Spleen (tissue), 11 donors: ENCODE measurements around the gene XDH. TPM values are rescaled to one million over a fixed set of nuclear protein-coding genes. Genes with fewer than 3 reads are reported as not detected.

Source experiments
- DNase-seq: peaks from one replicate; pipeline ENCODE4 v3.0.0-alpha.2; 2020
- H3K27ac ChIP-seq, 8 donors: fragments of 200-600 bp; sonication (generic) in 7 of 8; 1 replicate in 4 of 8; 2 replicates in 4 of 8; pipeline versions ENCODE4 v1.5.0 to v1.8.0; 2016 to 2021; ENCODE audit warnings: inconsistent platforms in 4 of 8, mild to moderate bottlenecking in 4 of 8, moderate library complexity in 1 of 8
- H3K27me3 ChIP-seq, 7 donors: fragments of 200-600 bp; sonication (generic) in 6 of 7; replicated peaks in 1 of 7; 1 replicate in 4 of 7; 2 replicates in 3 of 7; pipeline versions ENCODE4 v1.5.0 to v1.8.0; 2016 to 2021; ENCODE audit warnings: inconsistent platforms in 3 of 7, mild to moderate bottlenecking in 1 of 7
- H3K36me3 ChIP-seq, 6 donors: fragments of 200-600 bp; sonication (generic) in 5 of 6; 1 replicate in 4 of 6; 2 replicates in 2 of 6; pipeline versions ENCODE4 v1.5.0 to v1.8.0; 2016 to 2021; ENCODE audit warnings: inconsistent platforms in 2 of 6
- H3K4me1 ChIP-seq, 6 donors: fragments of 200-600 bp; sonication (generic) in 5 of 6; 1 replicate in 3 of 6; 2 replicates in 3 of 6; pipeline versions ENCODE4 v1.5.0 to v1.8.0; 2016 to 2021; ENCODE audit warnings: inconsistent platforms in 3 of 6
- H3K4me3 ChIP-seq, 8 donors: fragments of 200-600 bp; sonication (generic) in 7 of 8; 1 replicate in 4 of 8; 2 replicates in 4 of 8; pipeline versions ENCODE4 v1.5.0 to v1.8.0; 2016 to 2021; ENCODE audit warnings: inconsistent platforms in 4 of 8, mild to moderate bottlenecking in 4 of 8, moderate library complexity in 2 of 8
- H3K9me3 ChIP-seq, 8 donors: fragments of 200-600 bp; sonication (generic) in 7 of 8; 1 replicate in 4 of 8; 2 replicates in 4 of 8; pipeline versions ENCODE4 v1.5.0 to v1.8.0; 2016 to 2021; ENCODE audit warnings: inconsistent platforms in 4 of 8
- POLR2A ChIP-seq, 3 donors: fragments of 450-650 bp; IDR thresholded peaks; one replicate each; pipeline ENCODE4 v1.5.1; 2017; ENCODE audit warnings: antibody characterized with exemption in 3 of 3, mild to moderate bottlenecking in 1 of 3
- POLR2AphosphoS5 ChIP-seq, 3 donors: sonication (generic); formaldehyde crosslinking; IDR thresholded peaks; one replicate each; pipeline ENCODE4 v1.5.1; 2017; ENCODE audit warnings: antibody characterized with exemption in 3 of 3
- WGBS, 5 donors: extraction: QIAGEN DNeasy Blood & Tissue Kit in 3 of 5; methylation state at CpG; one replicate each; pipeline versions ENCODE4 v1.1.5 to v1.1.7; 2013 to 2018; 5-methylcytosine and 5-hydroxymethylcytosine counted together
- intact Hi-C: fragments of 100-400 bp; cut with DNase I; formaldehyde crosslinking; loops from one replicate; pipeline ENCODE4 v1.15.0; 2023; ENCODE audit warnings: low total_unique reads
- polyA plus RNA-seq, 3 donors: library from polyadenylated mRNA; stranded (reverse); fragments of 200-250 nt; gene quantifications; one replicate each; pipeline ENCODE4 v1.2.1, GENCODE V29; 2013
- total RNA-seq, 7 donors: library from RNA; depleted of rRNA in 3 of 7; stranded (reverse); fragments of >200 nt in 3 of 7; fragmentation: NEBNext Ultra II Directional in 4 of 7; extraction: Animal tissue kit (Norgen Biotek cat#: 25700) in 4 of 7; gene quantifications; one replicate each; pipeline versions ENCODE4 v1.1.0 to v1.2.1, GENCODE V29; 2016 to 2021
- TF ChIP-seq, protein P1 (sequence below), 11 experiments: fragments of 200-600 bp in 7 of 11; fragments of 450-650 bp in 4 of 11; sonication (generic) in 4 of 11; IDR thresholded peaks in 8 of 11; conservative IDR thresholded peaks in 3 of 11; 1 replicate in 7 of 11; 2 replicates in 4 of 11; pipeline versions ENCODE4 v1.4.0 to v1.8.0; 2016 to 2021; ENCODE audit warnings: antibody characterized with exemption in 11 of 11, inconsistent platforms in 4 of 11, mild to moderate bottlenecking in 1 of 11
- donor health status: healthy with polysubstance abuse.
- donor health status: DM: no; HTN: no; CAD: no; lungs with moderate emphysema.
- donor health status: DM: no; HTN: no; CAD: no.
- donor health status: Bipolar disorder and iron deficiency.
- donor health status: healthy.
- donor health status: DM: no; HTN: no; CAD: no.
- donor health status: DM: yes; HTN: yes; CAD: no.

The XDH gene
- total and polyA plus RNA-seq, 10 donors = 0.02 TPM; not detected in 9

DNA sequence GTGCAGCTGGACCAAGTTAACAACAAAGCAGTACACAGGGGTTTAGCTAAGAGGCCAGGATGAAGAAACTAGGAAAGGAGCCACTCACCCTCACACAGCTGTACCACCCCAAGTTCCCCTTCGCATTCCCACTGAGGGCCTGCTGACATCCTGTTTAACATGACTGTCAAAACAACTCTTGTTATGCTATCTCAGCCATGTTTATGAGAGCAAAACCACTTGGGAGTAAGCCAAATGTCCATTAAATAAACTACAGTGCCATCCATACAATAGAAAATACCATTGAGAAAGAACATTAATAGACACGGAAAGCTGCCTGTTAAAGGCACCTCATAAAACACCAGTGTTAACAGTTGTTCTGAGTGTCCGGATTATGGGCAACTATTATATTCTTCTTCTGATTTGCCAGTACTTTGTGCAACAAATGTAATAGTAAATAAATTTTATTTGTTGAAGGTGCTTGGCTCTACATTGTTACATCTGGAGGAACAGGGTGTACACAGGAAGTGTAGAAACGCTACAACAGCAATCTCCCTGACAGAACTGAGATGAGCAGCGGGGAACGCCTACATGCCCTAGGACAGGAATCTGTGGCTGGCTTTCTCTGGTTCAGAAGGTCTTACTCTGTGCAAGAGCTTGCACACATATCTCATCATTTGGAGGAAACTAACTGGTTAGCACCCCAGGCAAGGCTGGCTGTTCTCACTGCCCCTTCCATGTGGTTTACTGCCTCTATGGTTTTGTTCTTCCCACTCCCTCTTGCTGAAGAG is 95.0 kb downstream of the XDH start:
- 21 to 34% (median 30%) methylated on average over 6 of the region's 6 CpGs for WGBS, 5 donors
- Histone ChIP-seq H3K4me3 (peak overlapping the region in 1 of 8 donors; percentile 32), H3K27me3 (no peaks in the 10 kb centered on the region), H3K27ac (peak overlapping the region; percentile 35 to 89 (median 73)), H3K4me1 (peaks cover 19 to 64% (median 41%) of the 10 kb centered on the region in 6 donors), H3K9me3 (no peaks in the 10 kb centered on the region), H3K36me3 (no peaks in the 10 kb centered on the region)
- intact Hi-C loops = loop anchor here (10.0 kb wide), 1 partner anchor 85 kb away; the partner anchor contains the start of gene EHD3
- DNase-seq = no peak
- TF ChIP-seq POLR2AphosphoS5 (IDR thresholded peaks at IDR 0.05) = peak in 1 of 3 donors; percentile 52
- TF ChIP-seq, protein P1, sequence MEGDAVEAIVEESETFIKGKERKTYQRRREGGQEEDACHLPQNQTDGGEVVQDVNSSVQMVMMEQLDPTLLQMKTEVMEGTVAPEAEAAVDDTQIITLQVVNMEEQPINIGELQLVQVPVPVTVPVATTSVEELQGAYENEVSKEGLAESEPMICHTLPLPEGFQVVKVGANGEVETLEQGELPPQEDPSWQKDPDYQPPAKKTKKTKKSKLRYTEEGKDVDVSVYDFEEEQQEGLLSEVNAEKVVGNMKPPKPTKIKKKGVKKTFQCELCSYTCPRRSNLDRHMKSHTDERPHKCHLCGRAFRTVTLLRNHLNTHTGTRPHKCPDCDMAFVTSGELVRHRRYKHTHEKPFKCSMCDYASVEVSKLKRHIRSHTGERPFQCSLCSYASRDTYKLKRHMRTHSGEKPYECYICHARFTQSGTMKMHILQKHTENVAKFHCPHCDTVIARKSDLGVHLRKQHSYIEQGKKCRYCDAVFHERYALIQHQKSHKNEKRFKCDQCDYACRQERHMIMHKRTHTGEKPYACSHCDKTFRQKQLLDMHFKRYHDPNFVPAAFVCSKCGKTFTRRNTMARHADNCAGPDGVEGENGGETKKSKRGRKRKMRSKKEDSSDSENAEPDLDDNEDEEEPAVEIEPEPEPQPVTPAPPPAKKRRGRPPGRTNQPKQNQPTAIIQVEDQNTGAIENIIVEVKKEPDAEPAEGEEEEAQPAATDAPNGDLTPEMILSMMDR (IDR thresholded peaks at IDR 0.05 in 8 of 11, conservative IDR thresholded peaks at IDR 0.05 in 3 of 11) = no peak
- TF ChIP-seq POLR2A (IDR thresholded peaks at IDR 0.05) = no peak

DNA sequence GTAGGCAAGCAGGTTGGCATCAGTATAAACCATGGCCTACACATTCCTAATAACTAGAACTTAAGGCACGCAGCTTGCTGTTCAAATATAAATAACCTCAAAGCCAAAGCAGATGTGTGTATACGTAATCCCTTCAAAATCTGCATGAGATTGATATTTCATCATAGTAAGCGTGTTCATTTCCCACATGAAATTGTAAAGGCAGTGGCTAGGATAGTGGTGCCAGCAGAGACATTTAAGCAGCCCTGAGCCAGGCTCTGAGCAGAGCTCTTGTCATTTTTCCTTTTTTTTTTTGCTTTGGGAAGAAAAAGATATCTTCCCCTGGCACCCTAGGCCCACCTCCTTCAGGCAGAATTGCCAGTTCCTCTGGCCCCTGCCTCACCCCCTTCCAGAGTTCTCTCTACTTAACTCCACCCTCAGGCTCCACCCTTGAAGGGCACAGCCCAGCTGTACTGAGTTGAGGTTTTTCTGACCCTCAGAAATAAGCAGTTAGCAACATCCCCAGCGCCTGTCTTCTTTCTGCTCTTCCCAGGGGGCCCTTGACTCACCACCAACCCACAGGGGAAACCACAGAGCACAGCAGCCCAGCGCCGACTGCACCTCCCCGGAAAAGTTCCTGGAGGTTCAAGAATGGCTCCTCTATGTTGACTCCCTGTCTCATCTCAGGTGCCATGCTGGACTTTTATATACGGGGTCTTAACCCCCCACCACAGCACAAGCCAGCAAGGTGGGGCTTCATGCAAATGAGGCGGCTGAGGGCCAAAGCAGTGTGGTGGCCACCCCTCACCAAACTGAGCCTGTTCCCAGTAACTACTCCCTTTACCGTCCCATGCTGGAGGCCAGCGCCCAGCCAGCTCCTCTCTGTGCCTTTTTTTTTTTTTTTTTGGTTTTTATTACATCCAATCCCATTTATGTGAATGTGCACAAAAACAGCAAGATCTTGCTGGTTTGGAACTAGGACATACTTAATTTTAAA is 95.9 kb downstream of the XDH start:
- Histone ChIP-seq H3K4me1 (peaks cover 14 to 54% (median 33%) of the 10 kb centered on the region in 6 donors), H3K9me3 (no peaks in the 10 kb centered on the region), H3K27ac (peak overlapping the region; percentile 35 to 89 (median 73)), H3K36me3 (no peaks in the 10 kb centered on the region), H3K4me3 (peak overlapping the region in 1 of 8 donors; percentile 32), H3K27me3 (no peaks in the 10 kb centered on the region)
- 32 to 55% (median 42%) methylated on average over 11 of the region's 11 CpGs for WGBS, 5 donors
- DNase-seq = peak; percentile 79
- intact Hi-C loops = loop anchor here (10.0 kb wide), 1 partner anchor 84 kb away; the partner anchor contains the start of gene EHD3
- no peak for TF ChIP-seq POLR2A (IDR thresholded peaks at IDR 0.05)
- TF ChIP-seq, protein P1 (IDR thresholded peaks at IDR 0.05 in 8 of 11, conservative IDR thresholded peaks at IDR 0.05 in 3 of 11) = no peak
- peak in 2 of 3 donors; percentile 28 to 57 for TF ChIP-seq POLR2AphosphoS5 (IDR thresholded peaks at IDR 0.05)

DNA sequence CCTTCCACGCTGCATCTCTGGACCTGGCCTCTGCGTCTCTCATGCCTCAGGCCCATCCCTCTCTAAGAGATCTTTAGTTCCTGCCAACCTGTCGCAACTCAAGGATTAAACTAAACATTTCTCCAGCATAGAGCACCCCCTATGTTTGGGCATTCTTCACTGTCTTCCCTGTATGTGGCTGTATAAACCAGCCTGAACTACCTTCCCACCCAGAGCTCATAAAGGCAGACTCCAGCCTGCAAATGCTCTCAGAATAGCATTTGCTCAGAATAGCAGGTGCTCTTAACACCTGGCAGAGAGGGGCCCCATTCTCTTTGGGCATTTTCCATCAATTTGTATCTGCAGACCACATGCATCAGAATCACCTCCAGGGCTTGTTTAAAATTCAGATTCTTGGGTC is 97.1 kb downstream of the XDH start:
- Histone ChIP-seq H3K4me1 (peaks cover 14 to 43% (median 29%) of the 10 kb centered on the region in 6 donors), H3K36me3 (no peaks in the 10 kb centered on the region), H3K9me3 (no peaks in the 10 kb centered on the region), H3K27me3 (no peaks in the 10 kb centered on the region), H3K4me3 (no peak overlapping the region), H3K27ac (peak overlapping the region in 3 of 8 donors; percentile 77 to 89 (median 88))
- no peak for TF ChIP-seq POLR2A (IDR thresholded peaks at IDR 0.05)
- TF ChIP-seq, protein P1 (IDR thresholded peaks at IDR 0.05 in 8 of 11, conservative IDR thresholded peaks at IDR 0.05 in 3 of 11) = no peak
- no peak for TF ChIP-seq POLR2AphosphoS5 (IDR thresholded peaks at IDR 0.05)
- DNase-seq = no peak
- intact Hi-C loops = loop anchor here (10.0 kb wide), 1 partner anchor 83 kb away; the partner anchor contains the start of gene EHD3
- WGBS, 5 donors = 53 to 81% (median 72%) methylated on average over 3 of the region's 3 CpGs
